Fibroblast of mammary gland (primary cell): ENCODE measurements around the gene ARSH.
A peak's percentile ranks its signal among the peaks of the same experiment; 100 is the strongest.
"Not testable (repeated sequence)": the region's sequence is repeated elsewhere in the genome, so short reads cannot be mapped to it uniquely, and the experiment has no call there.

ENCODE experiments used
- DNase-seq: peaks from one replicate; pipeline ENCODE4 v3.0.0-alpha.2; 2010; ENCODE audit warnings: low read depth
- H3K4me3 ChIP-seq: 2 replicates; pipeline ENCODE4 v1.5.1; 2011; ENCODE audit warnings: low read depth, mild to moderate bottlenecking, low read length, moderate library complexity; ENCODE audit not compliant: control insufficient read depth
- CTCF ChIP-seq: conservative IDR thresholded peaks from 2 replicates; pipeline ENCODE4 v1.5.1; 2011; ENCODE audit warnings: low read depth, low read length, inconsistent platforms; ENCODE audit not compliant: control insufficient read depth, insufficient read depth

ARSH gene

GRCh38 chrX:2967012-2967411, 39.3 kb upstream of the ARSH start:
- no peak for TF ChIP-seq CTCF
- DNase-seq = no peak
- no peak overlapping the region for H3K4me3 ChIP-seq

GRCh38 chrX:2967584-2967983, 38.8 kb upstream of the ARSH start:
- no peak for TF ChIP-seq CTCF
- no peak overlapping the region for H3K4me3 ChIP-seq
- DNase-seq = no peak

- TF ChIP-seq CTCF = no peak
- H3K4me3 ChIP-seq = peak overlapping the region; percentile 13
- DNase-seq = peak; percentile 55
These were observed 38.1 kb upstream of the ARSH start for GRCh38 chrX:2967998-2968909.

- no peak for DNase-seq
- TF ChIP-seq CTCF = no peak
- no peak overlapping the region for H3K4me3 ChIP-seq
These were observed 37.3 kb upstream of the ARSH start for GRCh38 chrX:2969021-2969420.

GRCh38 chrX:2972391-2972790, 34.0 kb upstream of the ARSH start:
- no peak for DNase-seq
- no peak overlapping the region for H3K4me3 ChIP-seq
- TF ChIP-seq CTCF = no peak

GRCh38 chrX:2974961-2975360, 31.4 kb upstream of the ARSH start:
- no peak for DNase-seq
- no peak overlapping the region for H3K4me3 ChIP-seq
- TF ChIP-seq CTCF = no peak

GRCh38 chrX:2978639-2979038, 27.7 kb upstream of the ARSH start:
- H3K4me3 ChIP-seq, DNase-seq: not testable (repeated sequence)
